ENCODE measurements around the gene TADA3. TPM values are rescaled to one million over a fixed set of nuclear protein-coding genes. Genes with fewer than 3 reads are reported as not detected.
A peak's percentile ranks its signal among the peaks of the same experiment; 100 is the strongest.

The TADA3 gene
- total and polyA plus RNA-seq, 2 donors (not counting 3 experiments of a cell fraction or from before 2014, with no cell fraction given) = 27.8 to 31.0 TPM

DNA sequence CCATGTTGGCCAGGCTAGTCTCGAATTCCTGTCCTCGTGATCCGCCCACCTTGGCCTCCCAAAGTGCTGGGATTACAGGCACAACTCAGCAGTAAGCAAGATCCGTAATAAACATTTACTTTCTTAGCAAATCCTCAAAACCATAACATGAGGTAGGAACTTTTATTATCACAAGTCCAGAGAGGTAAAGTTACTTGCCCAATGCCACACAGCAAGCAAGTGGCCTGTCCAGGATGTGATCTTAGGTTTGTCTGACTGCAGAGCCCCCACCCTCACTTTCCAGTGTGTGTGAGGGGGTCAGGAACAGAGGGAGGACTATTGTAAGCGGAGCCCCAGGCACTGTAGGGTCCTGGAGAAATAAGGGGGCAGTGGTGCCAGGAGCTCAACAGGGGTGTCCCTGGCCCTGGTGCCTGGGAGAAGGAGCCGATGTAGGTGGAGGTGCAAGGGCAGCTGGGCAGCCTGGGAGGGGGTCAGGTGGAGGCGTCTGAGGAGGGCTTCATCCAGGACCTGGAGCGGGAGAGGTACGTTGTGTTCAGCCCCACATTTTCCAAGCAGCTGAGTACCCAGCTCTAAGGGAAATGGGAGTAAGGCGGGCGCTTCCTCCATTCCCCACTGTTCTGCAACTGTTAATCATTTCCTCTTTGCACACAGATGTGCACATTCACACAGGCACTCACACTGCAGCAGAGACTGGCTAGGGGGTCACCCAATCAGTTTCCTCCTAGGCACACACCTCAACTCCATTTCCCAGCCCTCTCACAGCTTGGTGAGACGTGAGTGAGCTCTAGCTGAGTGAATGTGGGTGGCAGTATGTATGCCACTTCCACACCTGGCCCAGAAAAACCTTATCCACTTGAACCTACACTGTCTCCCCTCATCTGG, 45.7 kb upstream of the TADA3 start:
- POLR2A ChIA-PET = interaction anchor here (0.5 to 0.7 kb wide), 2 partner anchors 9 to 43 kb away, joined by 3 to 5 read pairs; no protein-coding TSS in a partner anchor
- H4K20me1 ChIP-seq (replicated peaks; ENCODE audit: control insufficient read depth, extremely low read depth, insufficient read depth, low read length) = no peaks in the 10 kb centered on the region
- FAIRE-seq (peak; percentile 97), DNase-seq (ENCODE audit: low read depth, low spot score) (peak; percentile 80)
- H3K4me3 ChIP-seq (replicated peaks in 1 of 3; ENCODE audit: insufficient read depth in 1 of 3, low read depth in 1 of 3, low read length in 3 of 3) = no peak overlapping the region
- CTCF ChIA-PET = interaction anchor here (0.8 to 1.5 kb wide), 6 partner anchors 7 to 485 kb away, joined by 3 to 12 read pairs (median 4); no protein-coding TSS in a partner anchor
- H3K9me3 ChIP-seq (replicated peaks; ENCODE audit: control insufficient read depth, insufficient read depth, low read length) = no peaks in the 10 kb centered on the region
- peaks cover 19% of the 10 kb centered on the region for H3K4me1 ChIP-seq (ENCODE audit: control insufficient read depth, extremely low read depth, insufficient read depth, low read length)
- no TSS peak for BruUV-seq (replicated peaks)
- TF ChIP-seq POLR2A (IDR thresholded peaks at IDR 0.05; ENCODE audit: low read depth, low read length) = peak; percentile 70
- TF ChIP-seq, protein P1, sequence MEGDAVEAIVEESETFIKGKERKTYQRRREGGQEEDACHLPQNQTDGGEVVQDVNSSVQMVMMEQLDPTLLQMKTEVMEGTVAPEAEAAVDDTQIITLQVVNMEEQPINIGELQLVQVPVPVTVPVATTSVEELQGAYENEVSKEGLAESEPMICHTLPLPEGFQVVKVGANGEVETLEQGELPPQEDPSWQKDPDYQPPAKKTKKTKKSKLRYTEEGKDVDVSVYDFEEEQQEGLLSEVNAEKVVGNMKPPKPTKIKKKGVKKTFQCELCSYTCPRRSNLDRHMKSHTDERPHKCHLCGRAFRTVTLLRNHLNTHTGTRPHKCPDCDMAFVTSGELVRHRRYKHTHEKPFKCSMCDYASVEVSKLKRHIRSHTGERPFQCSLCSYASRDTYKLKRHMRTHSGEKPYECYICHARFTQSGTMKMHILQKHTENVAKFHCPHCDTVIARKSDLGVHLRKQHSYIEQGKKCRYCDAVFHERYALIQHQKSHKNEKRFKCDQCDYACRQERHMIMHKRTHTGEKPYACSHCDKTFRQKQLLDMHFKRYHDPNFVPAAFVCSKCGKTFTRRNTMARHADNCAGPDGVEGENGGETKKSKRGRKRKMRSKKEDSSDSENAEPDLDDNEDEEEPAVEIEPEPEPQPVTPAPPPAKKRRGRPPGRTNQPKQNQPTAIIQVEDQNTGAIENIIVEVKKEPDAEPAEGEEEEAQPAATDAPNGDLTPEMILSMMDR (IDR thresholded peaks at IDR 0.05; ENCODE audit: extremely low read depth in 1 of 2, insufficient read depth in 1 of 2, low read depth in 1 of 2, low read length in 2 of 2) = no peak
- peak; percentile 74 for TF ChIP-seq POLR2AphosphoS5 (IDR thresholded peaks at IDR 0.05; ENCODE audit: insufficient read depth, low read depth, low read length)
- no peak for TF ChIP-seq EZH2 (IDR thresholded peaks at IDR 0.05; ENCODE audit: borderline replicate concordance, low read depth, low read length, severe bottlenecking)
- TF ChIP-seq FOS (IDR thresholded peaks at IDR 0.05; ENCODE audit: borderline replicate concordance, insufficient read depth, low read length) = no peak
- TF ChIP-seq, protein P2, sequence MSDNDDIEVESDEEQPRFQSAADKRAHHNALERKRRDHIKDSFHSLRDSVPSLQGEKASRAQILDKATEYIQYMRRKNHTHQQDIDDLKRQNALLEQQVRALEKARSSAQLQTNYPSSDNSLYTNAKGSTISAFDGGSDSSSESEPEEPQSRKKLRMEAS (IDR thresholded peaks at IDR 0.05; ENCODE audit: insufficient read depth, insufficient read length) = no peak
- no peak for TF ChIP-seq MYC (IDR thresholded peaks at IDR 0.05; ENCODE audit: low read depth, low read length)
- no peak for TF ChIP-seq JUN (IDR thresholded peaks at IDR 0.05; ENCODE audit: borderline replicate concordance, insufficient read depth, insufficient read length, low read depth)
- H3K4me2 ChIP-seq (ENCODE audit: insufficient read depth, low read length) = peak overlapping the region; percentile 26
- peaks cover 3% of the 10 kb centered on the region for H3K79me2 ChIP-seq (ENCODE audit: control insufficient read depth, insufficient read depth, low read length)
- intact Hi-C loops (cut with micrococcal nuclease) (loop anchor here (1.0 kb wide), 1 partner anchor 8 kb away; no protein-coding TSS in a partner anchor), dilution Hi-C loops (cut with MboI; ENCODE audit: extremely low pct_ligation_motif_present, low sequenced_read_pairs) (no loop called here)
- H2AFZ ChIP-seq (ENCODE audit: low read depth, low read length) = peak overlapping the region; percentile 5
- peak overlapping the region; percentile 28 for H3K9ac ChIP-seq (replicated peaks; ENCODE audit: extremely low read depth, insufficient read depth, low read length)
- H3K36me3 ChIP-seq (ENCODE audit: control insufficient read depth in 2 of 2, extremely low read depth in 1 of 2, insufficient read depth in 2 of 2, low read length in 2 of 2) = peaks cover 4 to 14% of the 10 kb centered on the region in 2 experiments
- peak overlapping the region; percentile 53 for H3K27ac ChIP-seq (ENCODE audit: insufficient read depth, low read depth, low read length)
- no peaks in the 10 kb centered on the region for H3K27me3 ChIP-seq (ENCODE audit: control insufficient read depth in 2 of 2, insufficient read depth in 2 of 2, low read length in 2 of 2)
- H3K9me1 ChIP-seq (replicated peaks; ENCODE audit: control insufficient read depth, extremely low read depth, insufficient read depth, low read length) = no peaks in the 10 kb centered on the region
